Activated T-helper 2 cell treated with anti-CD3 and anti-CD28 coated beads, Interferon-gamma antibody, Interleukin-2, Interleukin-4, amounts not matched to agents 10 μg/mL and 5 μg/mL and 100 μg/mL, durations not matched to agents 14 hours and 24 hours and 36 hours (primary cell): ENCODE data around the gene SATB2. TPM values are rescaled to one million over a fixed set of nuclear protein-coding genes. Genes with fewer than 3 reads are reported as not detected.

Experiments
- DNase-seq: peaks from one replicate; pipeline ENCODE4 v3.0.0; 2021; ENCODE audit warnings: low spot score
- H3K27ac Mint-ChIP-seq: one replicate; pipeline ENCODE4 v1.8.0; 2021; ENCODE audit warnings: mixed read lengths
- H3K27me3 Mint-ChIP-seq: one replicate; pipeline ENCODE4 v1.8.0; 2021; ENCODE audit warnings: low read depth, mixed read lengths
- H3K36me3 Mint-ChIP-seq: one replicate; pipeline ENCODE4 v1.8.0; 2021; ENCODE audit warnings: low read depth, mixed read lengths
- H3K4me1 Mint-ChIP-seq: one replicate; pipeline ENCODE4 v1.8.0; 2021; ENCODE audit warnings: low read depth, mixed read lengths
- H3K4me3 Mint-ChIP-seq: one replicate; pipeline ENCODE4 v1.8.0; 2021; ENCODE audit warnings: low read depth, mild to moderate bottlenecking, moderate library complexity, mixed read lengths
- H3K9me3 Mint-ChIP-seq: one replicate; pipeline ENCODE4 v1.8.0; 2021; ENCODE audit warnings: mixed read lengths
- intact Hi-C: fragments of 100-400 bp; cut with micrococcal nuclease; formaldehyde crosslinking; loops from one replicate; pipeline ENCODE4 v1.15.1; 2023
- total RNA-seq: library from RNA; stranded (reverse); gene quantifications from 2 replicates; pipeline ENCODE4 v1.2.3, GENCODE V29; 2022

Gene SATB2
- total RNA-seq, result 0.05 TPM in 2 replicates

GRCh38 chr2:199457147-199458008, at the start of gene SATB2:
Gene SATB2 (minus strand): TSS chr2:199457939. CDS start chr2:199456037, 1,902 bp downstream.
- H3K9me3 Mint-ChIP-seq, result no peaks in the 10 kb centered on the region
- H3K27me3 Mint-ChIP-seq, result peaks cover 60% of the 10 kb centered on the region
- H3K4me1 Mint-ChIP-seq, result peaks cover 17% of the 10 kb centered on the region
- DNase-seq, result no peak
- no peaks in the 10 kb centered on the region for H3K36me3 Mint-ChIP-seq
- peak within 1 kb of the TSS; percentile 60 for H3K4me3 Mint-ChIP-seq
- H3K27ac Mint-ChIP-seq, result no peak within 1 kb of the TSS
- intact Hi-C loops, result loop anchor here (1.0 to 2.0 kb wide), 2 partner anchors 8 to 13 kb away; no protein-coding TSS in a partner anchor

GRCh38 chr2:199505755-199506403, 48.1 kb upstream of the SATB2 start:
- intact Hi-C loops, result no loop called here
- no peak for DNase-seq
- Mint-ChIP-seq H3K27me3 (no peaks in the 10 kb centered on the region), H3K4me1 (no peaks in the 10 kb centered on the region), H3K4me3 (no peak overlapping the region), H3K36me3 (no peaks in the 10 kb centered on the region), H3K27ac (no peak overlapping the region), H3K9me3 (no peaks in the 10 kb centered on the region)

GRCh38 chr2:199503148-199503547, 45.4 kb upstream of the SATB2 start:
- H3K36me3 Mint-ChIP-seq, result no peaks in the 10 kb centered on the region
- H3K9me3 Mint-ChIP-seq, result no peaks in the 10 kb centered on the region
- no peaks in the 10 kb centered on the region for H3K27me3 Mint-ChIP-seq
- no peak for DNase-seq
- intact Hi-C loops, result no loop called here
- H3K4me3 Mint-ChIP-seq, result no peak overlapping the region
- H3K4me1 Mint-ChIP-seq, result no peaks in the 10 kb centered on the region
- H3K27ac Mint-ChIP-seq, result no peak overlapping the region

GRCh38 chr2:199499005-199499404, 41.3 kb upstream of the SATB2 start:
- intact Hi-C loops, result no loop called here
- DNase-seq, result no peak
- Mint-ChIP-seq H3K4me3 (no peak overlapping the region), H3K9me3 (no peaks in the 10 kb centered on the region), H3K36me3 (no peaks in the 10 kb centered on the region), H3K27me3 (no peaks in the 10 kb centered on the region), H3K27ac (no peak overlapping the region), H3K4me1 (no peaks in the 10 kb centered on the region)

GRCh38 chr2:199495147-199495546, 37.4 kb upstream of the SATB2 start:
- H3K4me1 Mint-ChIP-seq, result no peaks in the 10 kb centered on the region
- H3K27me3 Mint-ChIP-seq, result no peaks in the 10 kb centered on the region
- H3K9me3 Mint-ChIP-seq, result no peaks in the 10 kb centered on the region
- H3K4me3 Mint-ChIP-seq, result no peak overlapping the region
- intact Hi-C loops, result no loop called here
- H3K27ac Mint-ChIP-seq, result no peak overlapping the region
- DNase-seq, result no peak
- H3K36me3 Mint-ChIP-seq, result no peaks in the 10 kb centered on the region

- Mint-ChIP-seq H3K4me3 (no peak overlapping the region), H3K9me3 (no peaks in the 10 kb centered on the region), H3K36me3 (no peaks in the 10 kb centered on the region), H3K27me3 (peaks cover 4% of the 10 kb centered on the region), H3K4me1 (no peaks in the 10 kb centered on the region), H3K27ac (no peak overlapping the region)
- no peak for DNase-seq
- intact Hi-C loops, result no loop called here
These were observed 32.3 kb upstream of the SATB2 start for GRCh38 chr2:199490049-199490448.

GRCh38 chr2:199488772-199489400, 31.1 kb upstream of the SATB2 start:
- Mint-ChIP-seq H3K27me3 (peaks cover 6% of the 10 kb centered on the region), H3K4me3 (no peak overlapping the region), H3K36me3 (no peaks in the 10 kb centered on the region), H3K27ac (no peak overlapping the region), H3K4me1 (no peaks in the 10 kb centered on the region), H3K9me3 (no peaks in the 10 kb centered on the region)
- intact Hi-C loops, result loop anchor here (5.0 kb wide), 1 partner anchor 1182 kb away; no protein-coding TSS in a partner anchor
- DNase-seq, result no peak

- DNase-seq, result no peak
- H3K9me3 Mint-ChIP-seq, result no peaks in the 10 kb centered on the region
- peaks cover 6% of the 10 kb centered on the region for H3K27me3 Mint-ChIP-seq
- no peak overlapping the region for H3K27ac Mint-ChIP-seq
- intact Hi-C loops, result loop anchor here (5.0 kb wide), 1 partner anchor 1179 kb away; no protein-coding TSS in a partner anchor
- H3K36me3 Mint-ChIP-seq, result no peaks in the 10 kb centered on the region
- no peaks in the 10 kb centered on the region for H3K4me1 Mint-ChIP-seq
- no peak overlapping the region for H3K4me3 Mint-ChIP-seq
These were observed 28.1 kb upstream of the SATB2 start for GRCh38 chr2:199485732-199486335.

- Mint-ChIP-seq H3K4me3 (no peak overlapping the region), H3K27me3 (peaks cover 6% of the 10 kb centered on the region), H3K36me3 (no peaks in the 10 kb centered on the region), H3K4me1 (no peaks in the 10 kb centered on the region), H3K9me3 (no peaks in the 10 kb centered on the region), H3K27ac (no peak overlapping the region)
- DNase-seq, result no peak
- intact Hi-C loops, result loop anchor here (5.0 kb wide), 1 partner anchor 1178 kb away; no protein-coding TSS in a partner anchor
These were observed 27.2 kb upstream of the SATB2 start for GRCh38 chr2:199484927-199485326.

GRCh38 chr2:199480966-199481365, 23.2 kb upstream of the SATB2 start:
- DNase-seq, result no peak
- H3K27me3 Mint-ChIP-seq, result peaks cover 21% of the 10 kb centered on the region
- intact Hi-C loops, result no loop called here
- H3K4me3 Mint-ChIP-seq, result no peak overlapping the region
- H3K36me3 Mint-ChIP-seq, result no peaks in the 10 kb centered on the region
- H3K27ac Mint-ChIP-seq, result no peak overlapping the region
- no peaks in the 10 kb centered on the region for H3K9me3 Mint-ChIP-seq
- H3K4me1 Mint-ChIP-seq, result no peaks in the 10 kb centered on the region

- no peak for DNase-seq
- no peak overlapping the region for H3K27ac Mint-ChIP-seq
- no peaks in the 10 kb centered on the region for H3K9me3 Mint-ChIP-seq
- H3K36me3 Mint-ChIP-seq, result no peaks in the 10 kb centered on the region
- H3K4me3 Mint-ChIP-seq, result no peak overlapping the region
- H3K27me3 Mint-ChIP-seq, result peaks cover 37% of the 10 kb centered on the region
- H3K4me1 Mint-ChIP-seq, result no peaks in the 10 kb centered on the region
- intact Hi-C loops, result no loop called here
These were observed 19.6 kb upstream of the SATB2 start for GRCh38 chr2:199477277-199477834.

GRCh38 chr2:199471443-199472057, 13.8 kb upstream of the SATB2 start:
- DNase-seq, result no peak
- H3K27me3 Mint-ChIP-seq, result peaks cover 84% of the 10 kb centered on the region
- no peaks in the 10 kb centered on the region for H3K9me3 Mint-ChIP-seq
- intact Hi-C loops, result loop anchor here (2.0 kb wide), 1 partner anchor 15 kb away; the partner anchor contains the start of gene SATB2
- no peak overlapping the region for H3K27ac Mint-ChIP-seq
- H3K4me1 Mint-ChIP-seq, result peaks cover 2% of the 10 kb centered on the region
- no peak overlapping the region for H3K4me3 Mint-ChIP-seq
- H3K36me3 Mint-ChIP-seq, result no peaks in the 10 kb centered on the region
